ENCODE data around the gene GATA5.
"Not testable (repeated sequence)": the region's sequence is repeated elsewhere in the genome, so short reads cannot be mapped to it uniquely, and the experiment has no call there.

The GATA5 gene

GRCh38 chr20:62427172-62428001 is 48.4 kb downstream of the GATA5 start, which contains the start of gene RBBP8NL:
Gene RBBP8NL, minus strand, starts transcription at chr20:62427539. Its CDS starts 7,892 bp downstream, at chr20:62419647.
- DNase-seq = no peak

- no peak for DNase-seq
These were observed 49.1 kb downstream of the GATA5 start for GRCh38 chr20:62426699-62427131.

DNA sequence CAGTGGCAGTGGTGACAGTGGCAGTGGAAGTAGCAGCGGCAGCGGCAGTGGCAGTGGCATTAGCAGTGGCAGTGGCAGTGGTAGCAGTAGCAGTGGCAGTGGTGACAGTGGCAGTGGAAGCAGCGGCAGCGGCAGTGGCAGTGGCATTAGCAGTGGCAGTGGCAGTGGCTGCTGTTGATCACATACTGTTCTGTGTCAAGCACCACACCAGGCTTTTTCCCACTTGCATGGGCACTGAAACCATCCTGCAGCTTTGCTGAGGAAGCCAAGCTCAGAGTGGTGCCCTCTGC is 49.8 kb downstream of the GATA5 start:
- DNase-seq = not testable (repeated sequence)

DNA sequence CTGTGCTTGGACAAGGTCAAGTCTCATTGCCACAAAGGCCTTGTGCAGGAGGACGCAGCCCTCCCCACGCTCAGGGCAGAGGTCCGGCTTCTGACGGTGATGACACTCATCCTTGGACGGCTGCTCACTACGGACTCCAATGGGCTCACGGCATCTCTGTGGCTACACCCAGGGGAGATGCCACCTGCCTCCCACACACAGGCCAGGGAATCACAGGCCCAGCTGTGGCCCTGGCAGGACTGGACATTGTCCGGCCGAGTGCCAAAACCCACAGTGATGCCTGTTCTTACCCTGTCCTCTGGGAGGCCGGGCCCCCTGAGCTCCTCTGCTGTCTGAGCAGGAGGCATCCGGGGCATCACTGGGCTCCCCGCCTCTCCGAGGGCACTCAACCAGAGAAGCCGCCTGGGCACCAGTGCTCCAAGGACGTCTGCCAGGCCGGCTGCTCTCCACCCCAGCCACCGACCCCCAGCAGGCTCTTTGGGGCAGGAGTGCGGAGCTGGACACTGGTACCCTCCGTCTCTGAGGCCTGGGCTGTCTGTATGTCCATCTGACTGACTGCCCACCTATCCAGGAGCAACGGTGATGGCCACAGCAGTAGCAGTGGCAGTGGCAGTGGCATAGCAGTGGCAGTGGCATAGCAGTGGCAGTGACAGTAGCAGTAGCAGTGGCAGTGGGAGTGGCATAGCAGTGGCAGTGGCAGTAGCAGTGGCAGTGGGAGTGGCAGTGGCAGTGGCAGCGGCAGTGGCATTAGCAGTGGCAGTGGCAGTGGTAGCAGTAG is 50.3 kb downstream of the GATA5 start:
- DNase-seq = no peak

DNA sequence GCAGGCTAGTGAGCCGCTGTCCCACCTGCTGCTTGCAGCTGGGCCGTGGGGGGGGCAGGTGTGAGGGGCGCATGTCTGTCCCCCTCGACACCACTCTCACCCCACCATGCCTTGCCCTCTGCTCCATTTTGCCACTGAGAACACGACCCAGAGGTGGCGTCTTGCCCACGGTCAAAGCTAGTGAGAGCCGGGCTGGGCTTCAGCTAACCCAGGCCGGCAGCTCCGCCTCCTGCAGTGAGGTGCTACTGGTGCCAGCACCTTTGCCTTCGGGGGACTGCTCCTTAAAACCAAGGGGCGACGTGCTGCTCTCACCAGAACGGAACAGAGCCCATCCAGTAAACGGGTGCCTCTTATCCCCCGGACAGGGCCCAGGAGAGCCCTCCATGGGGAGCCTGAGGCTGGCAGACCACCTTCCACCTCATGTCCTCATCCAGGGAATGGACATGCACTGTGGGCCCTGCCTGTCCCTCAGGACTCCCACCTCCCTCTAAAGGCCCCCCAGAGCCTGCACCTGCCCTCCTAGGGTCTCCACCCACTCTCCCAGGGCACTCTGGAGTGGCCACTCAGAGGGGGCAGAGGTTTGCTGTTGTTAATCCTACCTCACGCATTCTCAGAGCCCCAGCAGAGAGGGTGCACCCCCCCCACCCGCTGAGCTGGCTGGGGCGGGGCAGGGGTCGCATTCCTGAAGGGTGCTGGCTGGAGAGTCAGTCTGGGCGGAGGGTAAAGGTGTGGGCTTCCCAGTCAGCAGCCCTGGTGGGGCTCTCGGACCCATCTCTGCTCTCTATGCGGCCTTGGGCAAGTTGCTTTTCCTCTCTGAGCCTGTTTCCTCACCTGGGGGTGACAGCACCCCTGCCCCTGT is 51.3 kb downstream of the GATA5 start:
- DNase-seq = no peak

DNA sequence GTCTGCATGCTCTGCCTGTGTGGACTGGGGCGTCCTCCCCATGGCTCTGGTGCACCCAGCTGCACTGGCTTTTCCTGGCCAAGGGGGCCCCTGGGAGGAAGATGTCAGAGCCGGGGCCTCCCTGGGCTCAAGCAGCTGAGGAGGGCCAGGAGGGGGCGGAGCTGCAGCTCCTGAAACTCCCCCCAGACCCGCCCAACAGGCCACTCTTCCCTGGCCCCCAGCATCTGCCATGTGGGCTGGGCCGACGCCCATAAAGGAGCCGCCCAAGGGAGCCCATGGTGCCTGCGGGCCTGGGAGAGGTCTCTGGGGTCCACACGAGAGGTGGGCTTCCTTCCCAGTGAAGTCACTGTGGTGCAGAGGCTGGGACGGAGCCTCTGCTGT is 52.5 kb downstream of the GATA5 start:
- DNase-seq = no peak

DNA sequence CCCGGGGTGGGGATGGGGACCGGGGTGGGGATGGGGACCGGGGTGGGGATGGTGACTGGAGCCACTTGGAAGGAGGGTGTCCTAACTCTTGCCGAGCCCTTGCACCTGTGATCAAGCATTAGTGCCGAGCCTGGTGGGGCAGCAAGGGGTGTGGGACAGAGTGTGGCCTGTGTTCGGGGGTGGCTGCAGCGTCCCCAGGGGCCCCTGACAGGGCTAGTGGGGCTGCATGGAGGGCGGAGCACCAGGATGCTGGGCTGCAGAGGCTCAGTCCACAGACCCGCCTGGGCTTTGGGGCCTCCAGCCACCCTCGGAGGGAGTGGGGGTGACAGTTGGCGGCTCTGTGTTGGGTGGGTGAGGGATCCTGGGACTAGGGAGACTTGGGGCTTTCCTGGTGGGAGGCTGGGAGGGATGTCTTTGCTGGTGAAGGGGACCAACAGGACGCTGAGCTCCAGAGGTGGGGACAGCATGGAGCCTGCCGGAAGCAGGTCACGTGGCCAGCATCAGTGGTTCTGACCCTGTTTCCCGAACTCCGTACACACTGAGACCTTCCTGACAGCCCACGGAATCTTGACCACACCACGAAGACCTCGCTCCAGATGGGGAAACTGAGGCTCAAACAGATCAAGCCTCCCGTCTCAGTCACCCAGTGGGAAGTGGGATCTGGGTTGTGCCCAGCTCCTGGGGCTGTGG is 53.0 kb downstream of the GATA5 start:
- DNase-seq = no peak

DNA sequence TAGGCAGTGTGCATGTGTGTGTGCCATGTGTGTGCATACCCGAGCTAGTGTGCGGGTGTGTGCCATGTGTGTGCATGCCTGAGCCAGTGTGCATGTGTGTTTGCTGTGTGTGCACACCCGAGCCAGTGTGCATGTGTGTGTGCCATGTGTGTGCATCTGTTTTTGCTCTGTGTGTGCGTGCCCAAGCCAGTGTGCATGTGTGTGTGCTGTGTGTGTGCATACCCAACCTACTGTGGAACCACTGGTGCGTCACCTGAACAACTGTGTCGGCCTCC is 54.1 kb downstream of the GATA5 start:
- no peak for DNase-seq

- DNase-seq = no peak
These were observed 54.7 kb downstream of the GATA5 start for GRCh38 chr20:62420846-62421715.

DNA sequence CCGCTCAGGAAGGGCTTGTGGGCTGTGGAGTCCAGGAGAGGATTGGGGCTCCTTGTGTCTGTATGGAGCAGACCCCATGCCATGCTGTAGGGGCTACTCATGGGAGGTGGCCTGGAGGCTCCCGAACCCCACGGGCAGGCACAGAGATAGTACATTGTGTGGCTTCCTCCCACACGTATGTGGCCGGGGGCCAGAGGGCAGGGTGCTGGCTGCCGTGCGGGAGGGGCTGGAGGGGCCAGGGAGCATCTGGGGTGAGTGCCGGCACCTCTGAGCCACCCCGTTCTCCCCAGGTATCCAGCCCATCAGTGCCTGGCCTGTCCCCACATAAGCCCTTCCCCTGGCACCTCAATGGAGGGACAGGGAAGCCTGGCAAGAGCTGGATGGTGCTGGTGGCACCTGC is 56.0 kb downstream of the GATA5 start:
- DNase-seq = no peak

GRCh38 chr20:62418709-62419487 is 56.9 kb downstream of the GATA5 start:
- DNase-seq = no peak

- DNase-seq = no peak
These were observed 57.6 kb downstream of the GATA5 start for GRCh38 chr20:62417981-62418708.

DNA sequence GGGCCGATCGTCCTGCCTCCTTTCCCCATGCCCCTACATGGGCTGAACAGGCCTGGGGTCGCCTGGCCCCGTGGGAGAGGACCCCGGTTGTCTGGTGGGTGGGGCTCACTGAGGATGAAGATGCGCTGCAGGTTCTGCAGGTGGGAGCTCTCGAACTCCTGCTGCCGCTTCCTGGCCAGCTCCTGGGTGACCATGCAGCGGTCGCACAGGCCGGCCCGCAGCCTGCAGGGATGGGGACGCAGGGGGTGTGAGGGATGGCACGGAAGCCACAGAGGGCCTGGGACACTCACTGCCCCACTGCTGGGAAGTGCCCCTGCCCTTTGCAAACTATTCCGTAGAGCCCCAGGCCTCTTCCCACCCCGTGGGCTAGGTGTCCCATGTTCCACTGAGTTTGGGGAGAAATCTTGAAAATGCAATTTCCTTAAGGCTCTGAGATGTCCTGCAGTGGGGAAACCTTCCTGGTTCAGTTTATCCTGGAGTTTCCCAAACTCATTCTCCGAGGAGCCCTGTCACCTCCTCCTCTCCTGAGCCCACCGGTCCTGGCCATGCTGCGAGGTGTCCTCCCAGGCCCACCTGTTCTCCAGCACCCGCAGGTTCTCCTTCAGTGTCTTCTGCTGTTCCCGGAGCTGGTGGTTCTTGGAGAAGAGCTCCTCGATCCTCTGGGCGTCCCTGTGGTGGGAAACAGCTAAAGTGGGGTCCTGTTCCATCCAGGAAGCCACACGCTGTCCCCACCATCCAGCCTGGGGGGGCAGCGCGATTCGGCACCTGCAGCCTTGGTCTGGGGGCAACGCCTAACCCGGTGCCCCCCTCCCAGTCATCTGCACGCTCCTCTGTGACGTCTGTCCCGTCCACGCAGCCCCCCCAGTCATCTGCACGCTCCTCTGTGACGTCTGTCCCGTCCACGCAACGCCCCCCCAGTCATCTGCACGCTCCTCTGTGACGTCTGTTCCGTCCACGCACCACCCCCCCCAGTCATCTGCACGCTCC is 58.9 kb downstream of the GATA5 start:
- DNase-seq = no peak

DNA sequence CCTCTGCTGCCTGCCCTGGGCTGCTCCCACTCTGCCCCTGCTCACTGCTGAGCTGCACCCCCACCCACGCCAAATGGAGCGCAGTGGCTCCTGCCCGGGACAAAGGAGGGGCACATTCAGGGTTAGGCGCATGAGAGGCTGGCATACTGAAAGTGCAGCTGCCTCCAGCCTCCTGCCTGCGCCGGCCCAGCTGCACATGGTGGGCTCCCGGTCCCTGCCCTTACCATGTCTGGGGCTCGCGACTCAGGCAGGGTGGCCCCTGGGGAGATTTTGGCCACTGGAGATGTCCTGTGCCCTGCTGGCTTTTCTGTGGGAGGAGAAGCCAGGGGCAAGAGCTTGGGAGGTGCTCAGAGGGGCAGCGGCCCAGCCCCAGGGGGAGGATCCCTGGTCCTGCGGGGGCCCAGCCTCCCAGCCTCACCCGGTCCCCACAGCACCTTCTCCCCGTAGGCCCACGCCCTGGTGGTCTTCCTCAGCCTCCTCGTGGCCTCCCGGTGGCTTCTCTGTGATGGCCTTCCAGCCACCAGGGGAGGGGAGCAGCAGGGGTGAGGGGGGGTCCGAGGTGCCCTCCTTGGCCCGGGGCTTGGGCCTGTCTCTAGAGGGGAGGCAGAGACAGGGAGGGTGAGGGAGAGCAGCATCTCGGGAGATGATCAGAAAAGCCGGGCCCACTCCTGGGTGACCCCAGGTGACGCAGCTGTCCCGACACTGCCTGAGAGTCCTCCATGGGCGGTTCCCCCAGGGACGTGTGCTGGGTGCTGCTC is 60.3 kb downstream of the GATA5 start:
- DNase-seq = no peak

GRCh38 chr20:62413896-62414481 is 61.8 kb downstream of the GATA5 start:
- no peak for DNase-seq

Measured in activated naive CD4-positive, alpha-beta T cell treated with anti-CD3 and anti-CD28 coated beads, Interleukin-2, amount 50 U/mL, for 16 hours (primary cell).